Measurements from ENCODE around the gene CFAP61. TPM values are rescaled to one million over a fixed set of nuclear protein-coding genes. Genes with fewer than 3 reads are reported as not detected.

Gene CFAP61
- total RNA-seq, 4 donors from 2014 or later, result 0.68 to 3.7 (median 1.4) TPM

- no peak for TF ChIP-seq CTCF (IDR thresholded peaks at IDR 0.05; ENCODE audit: low read depth)
Observed at GRCh38 chr20:20303742-20304141, 251.4 kb downstream of the CFAP61 start.

- no peak for TF ChIP-seq CTCF (IDR thresholded peaks at IDR 0.05; ENCODE audit: low read depth)
Observed at GRCh38 chr20:20304942-20305341, 252.6 kb downstream of the CFAP61 start.

- no peak for TF ChIP-seq CTCF (IDR thresholded peaks at IDR 0.05; ENCODE audit: low read depth)
Observed at GRCh38 chr20:20312562-20312961, 260.2 kb downstream of the CFAP61 start.

GRCh38 chr20:20317195-20317594 is 264.9 kb downstream of the CFAP61 start:
- no peak for TF ChIP-seq CTCF (IDR thresholded peaks at IDR 0.05; ENCODE audit: low read depth)

- no peak for TF ChIP-seq CTCF (IDR thresholded peaks at IDR 0.05; ENCODE audit: low read depth)
Observed at GRCh38 chr20:20317621-20318364, 265.5 kb downstream of the CFAP61 start.

- TF ChIP-seq CTCF (IDR thresholded peaks at IDR 0.05; ENCODE audit: low read depth), result no peak
Observed at GRCh38 chr20:20318365-20319161, 266.2 kb downstream of the CFAP61 start.

- TF ChIP-seq CTCF (IDR thresholded peaks at IDR 0.05; ENCODE audit: low read depth), result no peak
Observed at GRCh38 chr20:20321134-20321533, 268.8 kb downstream of the CFAP61 start.
